GM21447 (cell line): ENCODE results near the gene ITPRIPL2.

Experiments
- ATAC-seq: cut with Tn5 transposase; IDR thresholded peaks from one replicate; pipeline ENCODE4 v1.9.1; 2021; ENCODE audit not compliant: unreplicated experiment

The ITPRIPL2 gene

GRCh38 chr16:19142939-19143598 is 29.3 kb downstream of the ITPRIPL2 start:
- no peak for ATAC-seq

- no peak for ATAC-seq
Observed at GRCh38 chr16:19143599-19143956, 29.8 kb downstream of the ITPRIPL2 start.

- no peak for ATAC-seq
Observed at GRCh38 chr16:19145010-19145409, 31.2 kb downstream of the ITPRIPL2 start.

- ATAC-seq: no peak
Observed at GRCh38 chr16:19147126-19147525, 33.4 kb downstream of the ITPRIPL2 start.

GRCh38 chr16:19147627-19148026 is 33.9 kb downstream of the ITPRIPL2 start:
- ATAC-seq: no peak

GRCh38 chr16:19148189-19148588 is 34.4 kb downstream of the ITPRIPL2 start:
- no peak for ATAC-seq

GRCh38 chr16:19151310-19151709 is 37.5 kb downstream of the ITPRIPL2 start:
- ATAC-seq: no peak

GRCh38 chr16:19152042-19152441 is 38.3 kb downstream of the ITPRIPL2 start:
- no peak for ATAC-seq

GRCh38 chr16:19153876-19154275 is 40.1 kb downstream of the ITPRIPL2 start:
- ATAC-seq: no peak

- no peak for ATAC-seq
Observed at GRCh38 chr16:19162085-19162484, 48.3 kb downstream of the ITPRIPL2 start.

GRCh38 chr16:19163215-19163614 is 49.5 kb downstream of the ITPRIPL2 start:
- no peak for ATAC-seq

GRCh38 chr16:19164285-19164684 is 50.5 kb downstream of the ITPRIPL2 start:
- ATAC-seq: no peak

- no peak for ATAC-seq
Observed at GRCh38 chr16:19165101-19165500, 51.3 kb downstream of the ITPRIPL2 start.

GRCh38 chr16:19166500-19166899 is 52.7 kb downstream of the ITPRIPL2 start:
- no peak for ATAC-seq

- no peak for ATAC-seq
Observed at GRCh38 chr16:19167710-19168370, 54.1 kb downstream of the ITPRIPL2 start, which contains the start of gene SYT17. Gene SYT17 (plus strand): TSS chr16:19168240. CDS start chr16:19168647, 407 bp downstream.

- no peak for ATAC-seq
Observed at GRCh38 chr16:19168371-19169081, 54.8 kb downstream of the ITPRIPL2 start.

- no peak for ATAC-seq
Observed at GRCh38 chr16:19169082-19169639, 55.4 kb downstream of the ITPRIPL2 start.

- ATAC-seq: no peak
Observed at GRCh38 chr16:19170043-19170655, 56.4 kb downstream of the ITPRIPL2 start.
